CD14-positive monocyte (primary cell): ENCODE data around the gene SLC12A7. TPM values are rescaled to one million over a fixed set of nuclear protein-coding genes. Genes with fewer than 3 reads are reported as not detected.
A peak's percentile ranks its signal among the peaks of the same experiment; 100 is the strongest.

Source experiments
- DNase-seq, 3 donors: peaks; one replicate each; pipeline ENCODE4 v3.0.0-alpha.2; 2011 to 2022
- H2AFZ ChIP-seq: 2 replicates; pipeline ENCODE4 v1.6.0; 2012; ENCODE audit warnings: mild to moderate bottlenecking, low read depth, low read length, inconsistent platforms; ENCODE audit not compliant: insufficient read depth, poor library complexity, severe bottlenecking
- H3K27ac ChIP-seq, 2 donors: 1 replicate in 1 of 2; 2 replicates in 1 of 2; pipeline ENCODE4 v1.5.1; 2012 to 2013; ENCODE audit warnings: low read length in 2 of 2, control low read depth in 1 of 2, inconsistent platforms in 1 of 2, low read depth in 1 of 2, mild to moderate bottlenecking in 1 of 2
- H3K27me3 ChIP-seq, 2 donors: one replicate each; pipeline versions ENCODE4 v1.6.0 to v1.6.1; 2011 to 2013; ENCODE audit warnings: low read length in 2 of 2; ENCODE audit not compliant: control insufficient read depth in 2 of 2, insufficient read depth in 2 of 2
- H3K36me3 ChIP-seq, 2 donors: replicated peaks in 1 of 2; 1 replicate in 1 of 2; 2 replicates in 1 of 2; pipeline versions ENCODE4 v1.5.1 to v1.6.1; 2012 to 2013; ENCODE audit warnings: low read length in 2 of 2, control low read depth in 1 of 2, inconsistent platforms in 1 of 2, mild to moderate bottlenecking in 1 of 2; ENCODE audit not compliant: insufficient read depth in 2 of 2, control insufficient read depth in 1 of 2
- H3K4me1 ChIP-seq, 2 donors: 1 replicate in 1 of 2; 2 replicates in 1 of 2; pipeline versions ENCODE4 v1.5.1 to v1.6.1; 2012 to 2013; ENCODE audit warnings: low read length in 2 of 2, control low read depth in 1 of 2, inconsistent platforms in 1 of 2, mild to moderate bottlenecking in 1 of 2, moderate library complexity in 1 of 2; ENCODE audit not compliant: insufficient read depth in 2 of 2, control insufficient read depth in 1 of 2
- H3K4me2 ChIP-seq: replicated peaks from 2 replicates; pipeline ENCODE3; 2012; ENCODE audit warnings: low read length, moderate library complexity, mild to moderate bottlenecking; ENCODE audit not compliant: poor library complexity, severe bottlenecking; ENCODE audit errors: extremely low read depth
- H3K4me3 ChIP-seq, 3 experiments: fragments of 200-600 bp in 1 of 3; sonication (generic) in 1 of 3; replicated peaks in 1 of 3; 1 replicate in 2 of 3; 2 replicates in 1 of 3; pipeline ENCODE4 v1.5.1; 2011 to 2013; ENCODE audit warnings: low read length in 3 of 3, mild to moderate bottlenecking in 3 of 3, control low read depth in 2 of 3, low read depth in 2 of 3, inconsistent platforms in 1 of 3, moderate library complexity in 1 of 3
- H3K79me2 ChIP-seq: 2 replicates; pipeline ENCODE4 v1.6.0; 2012; ENCODE audit warnings: mild to moderate bottlenecking, control low read depth, inconsistent platforms, low read length, moderate library complexity; ENCODE audit not compliant: insufficient read depth
- H3K9ac ChIP-seq: 2 replicates; pipeline ENCODE4 v1.6.0; 2017; ENCODE audit warnings: low read length, mild to moderate bottlenecking; ENCODE audit not compliant: insufficient read depth, poor library complexity, severe bottlenecking
- H3K9me3 ChIP-seq, 2 donors: replicated peaks in 1 of 2; 1 replicate in 1 of 2; 2 replicates in 1 of 2; pipeline versions ENCODE4 v1.5.1 to v1.6.1; 2012 to 2013; ENCODE audit warnings: low read length in 2 of 2, control low read depth in 1 of 2; ENCODE audit not compliant: control insufficient read depth in 1 of 2, insufficient read depth in 1 of 2
- H4K20me1 ChIP-seq: 2 replicates; pipeline ENCODE4 v1.6.0; 2012; ENCODE audit warnings: mild to moderate bottlenecking, low read length, control low read depth, moderate library complexity; ENCODE audit not compliant: insufficient read depth
- H3K27ac Mint-ChIP-seq, 7 donors: one replicate each; pipeline ENCODE4 v1.8.0; 2020; ENCODE audit warnings: mild to moderate bottlenecking in 7 of 7, mixed read lengths in 7 of 7, moderate library complexity in 6 of 7, inconsistent platforms in 2 of 7
- H3K27me3 Mint-ChIP-seq, 3 donors: one replicate each; pipeline ENCODE4 v1.8.0; 2021 to 2022; ENCODE audit warnings: low read depth in 3 of 3, mild to moderate bottlenecking in 3 of 3, mixed read lengths in 3 of 3, moderate library complexity in 3 of 3, inconsistent platforms in 1 of 3
- H3K36me3 Mint-ChIP-seq, 2 donors: one replicate each; pipeline ENCODE4 v1.8.0; 2020; ENCODE audit warnings: mixed read lengths in 2 of 2, inconsistent platforms in 1 of 2, mild to moderate bottlenecking in 1 of 2
- H3K4me1 Mint-ChIP-seq: one replicate; pipeline ENCODE4 v1.8.0; 2020; ENCODE audit warnings: mild to moderate bottlenecking, mixed read lengths
- H3K4me3 Mint-ChIP-seq, 2 donors: one replicate each; pipeline ENCODE4 v1.8.0; 2020; ENCODE audit warnings: mild to moderate bottlenecking in 2 of 2, mixed read lengths in 2 of 2, moderate library complexity in 1 of 2
- H3K9me3 Mint-ChIP-seq, 7 donors: one replicate each; pipeline ENCODE4 v1.8.0; 2020 to 2022; ENCODE audit warnings: mixed read lengths in 7 of 7, mild to moderate bottlenecking in 6 of 7, moderate library complexity in 6 of 7, inconsistent platforms in 2 of 7
- WGBS: methylation state at CpG from one replicate; pipeline ENCODE4 v1.1.5; 2013; ENCODE audit warnings: missing lambda C conversion rate; ENCODE audit not compliant: insufficient coverage; 5-methylcytosine and 5-hydroxymethylcytosine counted together
- intact Hi-C, 2 donors: fragments of 100-400 bp; cut with micrococcal nuclease; formaldehyde crosslinking; loops; one replicate each; pipeline versions ENCODE4 v1.15.0 to v1.15.1; 2023
- polyA plus RNA-seq, 3 donors: library from polyadenylated mRNA; depleted of rRNA in 1 of 3; unstranded in 2 of 3; stranded (reverse) in 1 of 3; fragments of 300-500 nt in 2 of 3; fragments of >200 nt in 1 of 3; fragmentation: Illumina TruSeq in 2 of 3; gene quantifications; 1 replicate in 2 of 3; 2 replicates in 1 of 3; pipeline ENCODE4 v1.2.3, GENCODE V29; 2012 to 2021
- TF ChIP-seq, protein P1 (sequence below): fragments of 200-600 bp; IDR thresholded peaks from one replicate; pipeline ENCODE4 v1.8.0; 2022; ENCODE audit warnings: antibody characterized with exemption, mild to moderate bottlenecking

Gene SLC12A7
- polyA plus RNA-seq, 3 donors, result 8.2 to 31.2 (median 12.5) TPM

DNA sequence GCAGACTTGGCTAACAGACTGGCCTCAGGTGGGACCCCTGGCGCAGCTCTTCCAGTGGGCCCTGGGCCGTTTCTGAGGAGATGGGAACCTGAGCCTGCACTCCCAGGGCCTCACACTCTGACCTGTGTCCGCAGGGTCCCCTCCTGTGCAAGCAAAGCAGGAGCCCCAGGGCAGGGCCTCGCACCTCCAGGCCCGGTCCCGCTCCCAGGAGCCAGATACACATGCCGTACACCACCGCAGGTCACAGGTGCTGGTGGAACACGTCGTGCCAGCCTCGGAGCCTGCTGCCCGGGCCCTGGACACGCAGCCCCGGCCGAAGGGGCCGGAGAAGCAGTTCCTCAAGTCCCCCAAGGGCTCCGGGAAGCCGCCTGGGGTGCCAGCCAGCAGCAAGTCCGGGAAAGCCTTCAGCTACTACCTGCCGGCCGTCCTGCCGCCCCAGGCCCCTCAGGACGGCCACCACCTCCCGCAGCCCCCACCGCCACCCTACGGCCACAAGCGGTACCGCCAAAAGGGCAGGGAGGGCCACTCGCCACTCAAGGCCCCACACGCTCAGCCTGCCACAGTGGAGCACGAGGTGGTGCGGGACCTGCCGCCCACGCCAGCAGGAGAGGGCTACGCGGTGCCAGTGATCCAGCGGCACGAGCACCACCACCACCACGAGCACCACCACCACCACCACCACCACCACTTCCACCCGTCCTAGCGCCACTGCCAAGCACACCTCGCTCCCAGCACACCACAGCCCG, 74.0 kb downstream of the SLC12A7 start:
- peaks cover 0 to 12% (median 4%) of the 10 kb centered on the region in 7 donors for H3K9me3 Mint-ChIP-seq
- intact Hi-C loops, result no loop called here
- Histone ChIP-seq H3K4me2 (no peak overlapping the region), H3K27me3 (no peaks in the 10 kb centered on the region), H3K4me3 (no peak overlapping the region), H2AFZ (no peak overlapping the region), H3K4me1 (no peaks in the 10 kb centered on the region), H4K20me1 (no peaks in the 10 kb centered on the region), H3K9ac (no peak overlapping the region), H3K79me2 (no peaks in the 10 kb centered on the region), H3K9me3 (no peaks in the 10 kb centered on the region), H3K36me3 (no peaks in the 10 kb centered on the region), H3K27ac (no peak overlapping the region)
- peaks cover 1 to 2% (median 2%) of the 10 kb centered on the region in 3 donors for H3K27me3 Mint-ChIP-seq
- H3K4me1 Mint-ChIP-seq, result no peaks in the 10 kb centered on the region
- TF ChIP-seq, protein P1, sequence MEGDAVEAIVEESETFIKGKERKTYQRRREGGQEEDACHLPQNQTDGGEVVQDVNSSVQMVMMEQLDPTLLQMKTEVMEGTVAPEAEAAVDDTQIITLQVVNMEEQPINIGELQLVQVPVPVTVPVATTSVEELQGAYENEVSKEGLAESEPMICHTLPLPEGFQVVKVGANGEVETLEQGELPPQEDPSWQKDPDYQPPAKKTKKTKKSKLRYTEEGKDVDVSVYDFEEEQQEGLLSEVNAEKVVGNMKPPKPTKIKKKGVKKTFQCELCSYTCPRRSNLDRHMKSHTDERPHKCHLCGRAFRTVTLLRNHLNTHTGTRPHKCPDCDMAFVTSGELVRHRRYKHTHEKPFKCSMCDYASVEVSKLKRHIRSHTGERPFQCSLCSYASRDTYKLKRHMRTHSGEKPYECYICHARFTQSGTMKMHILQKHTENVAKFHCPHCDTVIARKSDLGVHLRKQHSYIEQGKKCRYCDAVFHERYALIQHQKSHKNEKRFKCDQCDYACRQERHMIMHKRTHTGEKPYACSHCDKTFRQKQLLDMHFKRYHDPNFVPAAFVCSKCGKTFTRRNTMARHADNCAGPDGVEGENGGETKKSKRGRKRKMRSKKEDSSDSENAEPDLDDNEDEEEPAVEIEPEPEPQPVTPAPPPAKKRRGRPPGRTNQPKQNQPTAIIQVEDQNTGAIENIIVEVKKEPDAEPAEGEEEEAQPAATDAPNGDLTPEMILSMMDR, result no peak
- WGBS, result 92% methylated on average over 37 of the region's 43 CpGs
- no peaks in the 10 kb centered on the region for H3K36me3 Mint-ChIP-seq
- DNase-seq, result no peak
- H3K4me3 Mint-ChIP-seq, result no peak overlapping the region
- H3K27ac Mint-ChIP-seq, result peak overlapping the region in 1 of 7 donors; percentile 66

DNA sequence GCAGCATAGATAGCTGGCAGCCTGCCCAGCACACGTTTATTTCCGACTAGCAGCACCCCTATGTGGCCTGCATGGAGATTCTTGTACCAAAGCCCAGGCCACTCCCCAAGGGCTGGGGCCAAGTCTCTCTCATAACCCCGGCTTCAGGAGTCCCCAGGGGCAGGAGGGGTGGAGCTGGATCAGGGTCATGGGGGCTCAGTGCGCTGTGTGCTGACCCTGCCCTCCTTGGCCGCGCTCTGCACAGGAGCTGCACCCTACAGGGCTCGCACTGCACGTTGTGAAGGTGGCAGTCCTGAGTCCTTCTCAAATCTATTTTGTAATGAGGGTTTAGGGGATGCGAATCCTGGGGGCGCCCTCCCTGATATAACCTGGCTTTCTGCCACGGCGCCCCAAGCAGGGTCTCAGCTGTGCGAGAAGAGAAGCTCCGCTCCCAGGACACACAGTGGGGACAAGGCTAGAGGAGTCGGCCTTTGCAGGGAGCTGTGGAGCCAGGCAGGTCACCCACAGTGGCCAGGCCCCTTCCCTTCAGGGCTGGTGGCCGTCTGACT, 74.7 kb downstream of the SLC12A7 start:
- WGBS, result 81% methylated on average over 12 of the region's 16 CpGs
- Mint-ChIP-seq H3K27ac (no peak overlapping the region), H3K4me3 (no peak overlapping the region), H3K27me3 (peaks cover 1 to 2% (median 2%) of the 10 kb centered on the region in 3 donors), H3K36me3 (no peaks in the 10 kb centered on the region), H3K9me3 (peaks cover 0 to 10% (median 4%) of the 10 kb centered on the region in 7 donors), H3K4me1 (no peaks in the 10 kb centered on the region)
- DNase-seq, result no peak
- H3K36me3 ChIP-seq, result no peaks in the 10 kb centered on the region
- H3K27me3 ChIP-seq, result no peaks in the 10 kb centered on the region
- H3K4me2 ChIP-seq, result no peak overlapping the region
- intact Hi-C loops, result no loop called here
- TF ChIP-seq, protein P1, result no peak
- no peaks in the 10 kb centered on the region for H3K9me3 ChIP-seq
- no peak overlapping the region for H3K9ac ChIP-seq
- H2AFZ ChIP-seq, result no peak overlapping the region
- H4K20me1 ChIP-seq, result no peaks in the 10 kb centered on the region
- no peak overlapping the region for H3K4me3 ChIP-seq
- H3K4me1 ChIP-seq, result no peaks in the 10 kb centered on the region
- no peak overlapping the region for H3K27ac ChIP-seq
- no peaks in the 10 kb centered on the region for H3K79me2 ChIP-seq
